Ramos (cell line): ENCODE results near the gene BLOC1S1.

Experiments used
- in situ Hi-C: fragments of 300-500 bp; cut with MboI; formaldehyde crosslinking; loops from one replicate; pipeline ENCODE4 v1.14.3; 2022; ENCODE audit warnings: low sequenced_read_pairs; ENCODE audit not compliant: unreplicated experiment

Gene BLOC1S1

GRCh38 chr12:55723516-55724225 is 7.8 kb downstream of the BLOC1S1 start:
- in situ Hi-C loops, result loop anchor here (5.0 kb wide), 1 partner anchor 66 kb away; no protein-coding TSS in a partner anchor

GRCh38 chr12:55724226-55724939 is 8.5 kb downstream of the BLOC1S1 start:
- in situ Hi-C loops, result loop anchor here (5.0 kb wide), 1 partner anchor 67 kb away; no protein-coding TSS in a partner anchor

GRCh38 chr12:55724940-55725309 is 9.1 kb downstream of the BLOC1S1 start:
- in situ Hi-C loops, result loop anchor here (5.0 kb wide), 1 partner anchor 68 kb away; no protein-coding TSS in a partner anchor

GRCh38 chr12:55725556-55725955 is 9.7 kb downstream of the BLOC1S1 start:
- in situ Hi-C loops, result no loop called here

GRCh38 chr12:55726971-55727370 is 11.1 kb downstream of the BLOC1S1 start:
- in situ Hi-C loops, result no loop called here

- in situ Hi-C loops, result no loop called here
These were observed 11.9 kb downstream of the BLOC1S1 start for GRCh38 chr12:55727643-55728185.

GRCh38 chr12:55728186-55728938 is 12.5 kb downstream of the BLOC1S1 start:
- in situ Hi-C loops, result no loop called here

- in situ Hi-C loops, result no loop called here
These were observed 13.3 kb downstream of the BLOC1S1 start, which contains the start of gene CD63 for GRCh38 chr12:55728939-55729818. TSS of gene CD63 (minus strand) at chr12:55729009. CDS start at chr12:55728341, 668 bp downstream.

GRCh38 chr12:55729819-55730818 is 14.3 kb downstream of the BLOC1S1 start:
- in situ Hi-C loops, result loop anchor here (10.0 kb wide), 1 partner anchor 305 kb away; no protein-coding TSS in a partner anchor

GRCh38 chr12:55732288-55732687 is 16.4 kb downstream of the BLOC1S1 start:
- in situ Hi-C loops, result loop anchor here (10.0 kb wide), 1 partner anchor 303 kb away; no protein-coding TSS in a partner anchor

- in situ Hi-C loops, result loop anchor here (10.0 kb wide), 1 partner anchor 302 kb away; no protein-coding TSS in a partner anchor
These were observed 17.2 kb downstream of the BLOC1S1 start for GRCh38 chr12:55733021-55733555.

- in situ Hi-C loops, result loop anchor here (10.0 kb wide), 1 partner anchor 301 kb away; no protein-coding TSS in a partner anchor
These were observed 18.0 kb downstream of the BLOC1S1 start for GRCh38 chr12:55733858-55734257.

- in situ Hi-C loops, result loop anchor here (10.0 kb wide), 1 partner anchor 300 kb away; no protein-coding TSS in a partner anchor
These were observed 18.7 kb downstream of the BLOC1S1 start for GRCh38 chr12:55734595-55734994.

GRCh38 chr12:55736076-55736475 is 20.2 kb downstream of the BLOC1S1 start:
- in situ Hi-C loops, result loop anchor here (10.0 kb wide), 1 partner anchor 299 kb away; no protein-coding TSS in a partner anchor

- in situ Hi-C loops, result loop anchor here (10.0 kb wide), 1 partner anchor 298 kb away; no protein-coding TSS in a partner anchor
These were observed 21.1 kb downstream of the BLOC1S1 start for GRCh38 chr12:55736780-55737580.

- in situ Hi-C loops, result loop anchor here (10.0 kb wide), 1 partner anchor 297 kb away; no protein-coding TSS in a partner anchor
These were observed 21.8 kb downstream of the BLOC1S1 start for GRCh38 chr12:55737581-55738122.
